GM19372 (cell line): ENCODE measurements around the gene MAPK8IP1.

Experiments used
- ATAC-seq: cut with Tn5 transposase; IDR thresholded peaks from one replicate; pipeline ENCODE4 v1.9.1; 2021; ENCODE audit warnings: mild to moderate bottlenecking, low read depth, moderate library complexity; ENCODE audit not compliant: unreplicated experiment

Gene MAPK8IP1

DNA sequence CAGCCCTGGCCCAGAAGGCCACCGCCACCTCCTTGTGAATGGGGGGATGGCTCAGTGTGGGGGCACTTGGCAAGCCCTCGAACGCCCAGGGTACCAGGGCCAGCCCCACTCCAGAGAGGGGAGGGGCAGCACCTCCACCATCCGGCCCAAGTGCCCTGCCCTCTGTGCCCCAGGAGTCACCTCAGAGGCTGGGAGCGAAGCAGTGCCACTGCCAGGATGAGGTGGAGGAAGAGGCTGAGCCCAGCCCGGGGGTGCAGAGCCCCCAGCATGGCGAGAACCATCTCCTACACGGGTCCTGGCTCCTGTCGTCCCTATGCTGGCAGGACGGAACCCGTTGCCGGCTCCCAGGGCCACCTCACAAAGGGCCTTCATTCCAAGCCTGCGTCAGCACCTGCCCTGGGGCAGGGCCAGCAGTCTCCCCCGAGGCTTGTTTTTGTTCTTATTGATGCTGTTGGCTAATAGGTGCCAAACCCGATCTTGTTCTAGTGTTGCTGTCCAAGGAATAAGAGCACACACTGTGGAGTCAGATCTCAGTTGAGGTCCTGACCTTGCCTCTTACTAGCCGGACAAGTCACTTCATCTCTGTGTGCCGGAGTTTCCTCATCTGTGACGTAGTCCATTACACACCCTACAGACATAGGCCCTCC is 21.6 kb downstream of the MAPK8IP1 start, which contains the start of gene FREY1:
Gene FREY1 (minus strand): TSS at position 307 of the 647 bp plus-strand sequence. CDS start 26 bp downstream, at position 281.
- ATAC-seq = no peak

DNA sequence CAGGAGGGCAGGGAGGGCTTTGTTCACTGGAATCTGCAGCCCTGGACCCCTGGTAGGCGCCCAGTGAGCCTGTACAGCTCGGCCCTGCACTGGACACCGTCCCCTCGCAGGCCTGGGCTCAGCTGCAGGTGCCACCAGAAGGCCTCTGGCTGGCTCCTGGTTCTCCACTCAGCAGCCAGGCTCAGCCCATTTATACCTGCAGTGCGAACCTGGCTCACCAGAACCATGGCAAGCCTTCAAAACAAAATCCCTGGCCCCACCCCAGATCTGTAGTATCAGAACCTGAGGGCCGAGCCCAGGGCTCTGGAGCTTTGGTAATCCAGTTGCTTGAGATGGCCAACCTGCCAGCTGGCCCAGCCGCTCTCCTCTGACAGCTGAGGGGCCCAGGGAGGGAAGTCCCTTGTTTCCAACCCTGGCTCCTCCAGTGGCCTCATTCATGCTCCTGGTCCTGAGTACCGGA is 22.5 kb downstream of the MAPK8IP1 start:
- no peak for ATAC-seq

DNA sequence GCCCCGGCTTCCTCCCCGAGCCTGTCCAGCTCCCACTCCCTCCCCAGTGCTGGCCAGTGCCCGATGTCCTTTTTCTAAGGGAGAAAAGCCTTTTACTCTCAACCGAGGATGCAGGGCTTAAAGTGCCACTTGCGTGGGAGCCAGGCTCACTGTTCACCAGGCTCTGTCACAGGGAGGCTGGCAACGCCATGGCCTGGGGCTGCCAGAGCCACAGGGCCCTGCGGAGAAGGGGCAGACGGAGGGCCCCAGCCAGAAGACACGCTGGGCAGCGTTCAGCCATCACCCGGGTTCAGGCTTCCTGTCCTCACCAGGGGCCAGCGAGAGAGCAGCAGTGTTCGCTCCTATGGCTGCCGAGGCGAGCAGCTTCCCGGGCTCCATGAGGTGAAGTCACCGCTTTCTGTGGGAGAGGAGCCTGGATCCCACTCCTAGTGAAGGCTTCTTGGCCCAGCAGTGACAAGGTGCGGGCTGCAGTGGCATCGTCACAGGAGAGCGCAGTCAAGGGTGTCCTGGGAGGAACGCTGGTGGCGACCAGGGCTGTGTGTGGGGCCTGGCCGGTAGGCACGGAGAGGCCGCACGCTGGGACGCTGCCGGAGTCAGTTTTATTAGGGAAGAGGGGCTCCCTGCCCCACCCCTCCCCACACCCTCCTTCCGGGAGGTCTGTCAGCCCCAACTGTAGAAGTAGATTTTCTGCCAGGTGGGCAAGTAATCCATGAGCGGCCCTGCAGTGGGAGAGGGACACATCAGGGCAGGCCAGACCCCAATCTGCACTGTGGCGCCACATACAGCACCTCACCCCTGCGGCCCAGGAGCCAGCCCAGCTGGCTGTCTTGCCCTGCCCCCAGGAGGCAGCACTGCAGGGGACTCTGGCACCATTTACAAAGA is 24.4 kb downstream of the MAPK8IP1 start:
- no peak for ATAC-seq

DNA sequence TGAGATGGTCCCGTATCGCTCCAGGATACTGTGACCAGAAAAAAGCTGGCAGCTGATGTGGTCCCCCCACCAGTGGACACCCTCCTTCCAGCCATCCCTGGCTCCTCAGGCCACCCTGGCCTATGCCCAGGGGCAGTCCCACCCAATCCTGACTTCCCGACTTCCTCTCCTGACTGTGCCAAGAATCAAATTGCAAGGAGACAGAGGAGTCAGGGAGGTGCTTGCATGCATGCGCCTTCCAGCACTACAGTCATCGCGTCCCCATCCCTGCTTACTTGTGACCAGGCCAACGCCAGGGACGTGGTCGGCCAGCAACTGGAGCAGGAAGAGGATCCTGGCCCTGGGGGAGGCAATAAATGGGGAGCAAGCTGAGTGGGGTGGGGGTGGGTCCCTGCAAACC is 25.2 kb downstream of the MAPK8IP1 start:
- ATAC-seq = no peak

DNA sequence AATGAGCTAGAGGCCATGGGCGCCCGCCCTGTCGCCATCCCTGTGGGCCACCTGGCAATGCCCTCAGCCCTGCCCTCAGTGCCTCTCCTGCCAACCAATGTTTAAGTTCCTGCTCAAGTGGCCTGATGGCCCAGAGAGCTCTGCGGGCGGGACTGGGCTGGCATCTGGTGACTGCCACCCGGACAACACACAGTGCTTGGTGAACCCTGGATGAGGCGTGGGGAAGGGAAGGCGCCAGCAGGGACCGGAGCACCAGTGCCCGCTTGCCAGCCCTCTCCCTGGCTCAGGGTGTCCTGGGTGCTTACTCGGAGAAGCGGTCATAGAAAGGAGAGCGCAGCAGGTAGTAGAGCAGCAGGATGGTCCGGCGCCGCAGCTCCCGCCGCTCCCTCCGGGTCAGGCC is 28.1 kb downstream of the MAPK8IP1 start:
- ATAC-seq = no peak

DNA sequence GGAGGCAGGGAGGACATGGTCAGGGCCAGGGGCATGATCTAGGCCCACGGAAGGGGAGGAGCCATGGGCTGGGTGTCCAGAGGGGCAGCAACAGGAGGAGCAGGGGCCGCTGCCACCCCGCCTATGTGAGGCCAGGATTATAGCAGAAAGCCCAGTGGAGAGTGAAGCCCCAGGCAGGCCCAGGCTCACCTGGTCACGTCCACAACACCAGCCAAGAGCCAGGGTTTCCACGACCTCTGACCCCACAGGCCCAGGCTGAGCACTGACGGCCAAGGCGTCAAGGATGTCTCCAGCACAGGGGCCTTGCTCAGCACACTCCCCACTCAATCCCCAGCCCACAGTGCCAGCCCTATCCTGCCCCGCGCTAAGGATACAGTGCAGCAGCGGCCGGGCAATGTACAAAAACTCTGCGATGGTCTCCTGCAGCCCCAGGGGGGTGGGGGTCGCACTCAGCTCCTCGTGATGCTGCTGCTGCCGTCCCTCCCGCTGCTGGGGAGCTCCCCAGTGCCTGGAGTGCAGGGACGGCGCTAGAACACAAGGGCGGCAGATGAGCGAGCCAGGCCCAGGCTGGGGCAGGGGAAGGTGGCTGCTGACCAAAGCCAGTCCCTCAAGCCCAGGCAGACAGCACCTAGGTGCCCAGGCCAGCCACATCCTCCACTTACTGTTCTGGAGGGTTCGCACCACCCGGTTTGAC is 28.6 kb downstream of the MAPK8IP1 start:
- ATAC-seq = no peak

DNA sequence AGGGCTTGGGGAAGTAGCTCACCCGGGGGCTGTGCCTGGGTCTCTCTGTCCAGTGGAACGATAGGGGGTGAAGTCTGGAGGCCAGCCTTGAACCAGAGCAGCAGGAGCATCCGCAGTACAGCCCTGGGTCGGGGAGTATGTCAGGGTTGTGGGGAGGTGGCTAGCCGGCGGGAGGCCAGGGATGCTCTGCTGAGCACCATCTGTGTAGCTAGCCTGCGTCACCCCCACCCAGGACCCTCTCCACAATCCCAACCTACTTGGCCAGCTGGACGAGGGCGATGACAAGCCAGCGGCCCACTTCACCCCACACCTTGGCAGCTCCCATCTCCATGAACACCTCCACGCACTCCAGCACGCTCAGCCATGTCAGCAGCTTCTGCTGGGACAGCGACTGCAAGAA is 30.0 kb downstream of the MAPK8IP1 start:
- ATAC-seq = no peak

DNA sequence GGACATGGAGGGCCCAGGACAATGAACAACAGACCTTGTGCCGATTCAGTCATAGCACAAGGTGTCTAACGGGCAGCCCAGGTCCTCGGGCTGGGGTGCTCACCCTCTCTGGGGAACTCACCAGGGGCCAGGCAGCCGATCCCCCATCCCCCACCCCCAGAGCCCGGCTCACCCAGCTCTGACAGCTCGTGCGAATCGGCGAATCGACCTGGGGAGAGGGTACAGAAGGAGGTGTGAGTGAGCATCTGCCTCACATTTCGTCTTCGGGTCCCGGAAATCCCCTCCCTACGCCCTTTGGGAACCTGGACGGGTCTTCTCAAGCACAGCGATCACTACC is 31.8 kb downstream of the MAPK8IP1 start:
- ATAC-seq = no peak

DNA sequence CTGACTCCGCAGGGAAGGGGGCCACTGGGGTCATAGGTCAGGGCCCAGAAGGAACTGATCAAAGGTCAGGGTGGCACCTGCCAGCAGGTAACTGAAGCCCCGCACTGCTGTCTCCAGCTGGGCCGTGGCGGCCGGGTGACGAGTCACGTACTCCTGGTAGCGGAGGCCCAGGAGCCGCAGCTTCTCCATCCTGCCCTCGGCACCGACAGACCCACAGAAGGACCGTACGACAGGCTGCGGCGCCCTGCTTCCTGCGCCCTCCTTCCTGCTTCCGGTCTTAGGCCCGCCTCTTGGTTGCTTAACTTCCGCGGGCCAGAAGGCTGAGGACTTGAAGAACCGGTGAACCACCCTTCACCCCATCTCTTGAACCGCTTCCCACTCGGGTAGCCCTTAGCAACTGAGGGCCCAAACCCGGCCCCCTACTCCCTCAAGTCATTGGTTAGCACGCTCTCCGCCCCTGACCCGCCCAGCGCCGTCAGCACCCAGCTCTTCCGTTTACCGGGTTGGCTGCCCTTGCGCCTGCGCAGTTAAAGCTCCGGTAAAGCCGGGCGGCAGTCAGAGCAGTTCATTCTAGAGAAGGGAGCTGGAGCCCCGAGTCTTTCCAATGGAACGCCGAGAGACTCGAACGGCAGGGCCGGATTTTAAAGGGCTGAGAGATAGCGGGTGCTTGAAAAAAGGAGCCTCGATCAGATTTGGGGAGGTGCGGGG is 32.3 kb downstream of the MAPK8IP1 start, which contains the start of gene PEX16:
Gene PEX16 (minus strand): TSS at position 255 of the 708 bp plus-strand sequence. CDS start 66 bp downstream, at position 189.
- peak; percentile 84 for ATAC-seq

DNA sequence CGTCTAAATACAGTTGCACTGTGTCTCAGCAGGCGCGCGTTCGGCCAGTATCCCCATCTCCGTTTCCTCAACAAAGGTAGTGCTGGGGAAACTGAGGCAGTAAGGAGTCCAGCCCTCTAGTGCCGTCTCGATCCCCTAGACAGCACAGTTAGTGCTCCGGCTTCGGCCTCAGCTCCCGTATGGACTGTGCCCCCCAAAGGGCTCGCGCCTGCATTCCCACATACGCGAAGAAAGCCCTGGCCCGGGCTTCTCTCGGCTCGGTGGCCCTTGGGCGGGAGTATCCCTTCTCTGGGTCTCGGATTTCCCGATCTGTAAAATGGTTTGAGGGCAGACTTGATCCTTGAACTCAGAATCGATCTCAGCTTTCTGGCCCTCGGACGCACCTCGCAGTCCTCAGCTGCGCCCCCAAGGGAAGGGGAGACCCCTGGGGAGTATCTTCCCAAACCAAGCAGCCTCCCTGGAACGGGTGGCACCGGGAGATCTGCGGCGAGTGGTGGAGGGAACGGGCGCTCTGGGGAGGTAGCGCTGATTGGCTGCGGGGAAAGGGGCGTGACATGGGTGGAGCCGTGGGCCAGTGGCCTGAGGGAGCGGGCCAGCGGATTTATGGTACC is 33.0 kb downstream of the MAPK8IP1 start:
- peak; percentile 44 for ATAC-seq

DNA sequence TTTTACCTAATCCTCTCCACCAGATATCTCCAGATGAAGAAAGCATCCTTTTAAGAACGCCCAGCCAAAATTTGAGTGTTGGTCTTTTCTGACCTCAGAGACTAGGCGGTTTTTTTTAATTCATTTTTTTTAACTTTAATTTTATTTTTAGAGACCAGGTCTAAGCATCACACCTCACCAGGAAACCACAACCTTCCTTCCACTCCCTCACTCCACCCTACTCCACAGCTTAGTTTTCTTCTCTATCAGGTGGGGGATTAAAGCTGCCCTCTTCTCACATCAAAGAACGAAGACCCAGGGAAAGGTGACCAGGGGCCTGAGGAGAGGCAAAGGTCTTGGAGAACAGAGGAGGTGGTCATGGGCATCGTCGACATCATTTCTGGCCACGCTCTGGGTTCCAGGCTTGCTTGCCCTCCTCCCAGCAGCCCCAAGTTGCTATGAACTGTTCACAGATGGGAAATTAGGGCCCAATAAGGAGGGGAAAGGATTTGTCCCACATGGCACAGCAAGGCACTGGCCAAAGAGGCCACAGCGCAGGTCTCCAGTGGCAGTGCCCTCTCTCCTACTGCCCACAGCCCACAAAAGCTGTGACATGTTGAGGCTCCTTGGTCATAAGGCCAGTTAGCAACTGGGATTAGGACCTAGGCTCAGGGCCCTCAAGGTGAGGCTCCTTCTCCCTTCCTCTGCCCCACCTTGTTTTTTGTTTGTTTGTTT is 33.7 kb downstream of the MAPK8IP1 start:
- ATAC-seq = no peak

DNA sequence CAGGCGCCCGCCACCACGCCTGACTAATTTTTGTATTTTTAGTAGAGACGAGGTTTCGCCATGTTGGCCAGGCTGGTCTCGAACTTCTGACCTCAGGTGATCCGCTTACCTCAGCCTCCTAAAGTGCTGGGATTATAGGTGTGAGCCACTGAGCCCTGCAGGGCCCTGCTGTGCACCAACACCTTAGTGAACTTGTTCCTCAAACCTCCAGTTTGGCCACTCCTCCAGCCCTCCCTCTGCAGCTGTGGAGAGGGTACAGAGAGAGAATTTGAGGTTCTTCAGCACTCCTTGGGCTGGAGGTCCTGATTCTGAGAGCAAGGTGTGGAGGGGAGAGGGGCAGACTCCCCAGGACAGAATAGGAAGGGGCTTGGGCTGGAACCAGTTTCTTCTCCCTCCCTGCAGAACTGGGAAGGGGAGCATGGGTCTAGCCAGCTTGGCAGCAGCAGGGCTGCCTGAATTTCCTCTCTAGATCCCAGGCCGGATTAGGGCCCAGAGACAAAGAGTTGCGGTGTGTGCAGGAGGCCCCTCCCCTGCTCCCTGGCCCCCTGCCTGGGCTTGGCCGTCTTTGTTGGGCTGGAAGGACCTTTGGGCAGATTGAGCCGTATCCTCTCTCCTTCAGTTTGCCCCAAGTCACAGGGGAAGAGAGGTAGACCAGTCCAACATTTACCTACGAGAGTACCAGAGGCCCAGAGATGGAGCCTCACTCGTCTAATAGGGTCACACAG is 34.5 kb downstream of the MAPK8IP1 start:
- ATAC-seq = no peak

DNA sequence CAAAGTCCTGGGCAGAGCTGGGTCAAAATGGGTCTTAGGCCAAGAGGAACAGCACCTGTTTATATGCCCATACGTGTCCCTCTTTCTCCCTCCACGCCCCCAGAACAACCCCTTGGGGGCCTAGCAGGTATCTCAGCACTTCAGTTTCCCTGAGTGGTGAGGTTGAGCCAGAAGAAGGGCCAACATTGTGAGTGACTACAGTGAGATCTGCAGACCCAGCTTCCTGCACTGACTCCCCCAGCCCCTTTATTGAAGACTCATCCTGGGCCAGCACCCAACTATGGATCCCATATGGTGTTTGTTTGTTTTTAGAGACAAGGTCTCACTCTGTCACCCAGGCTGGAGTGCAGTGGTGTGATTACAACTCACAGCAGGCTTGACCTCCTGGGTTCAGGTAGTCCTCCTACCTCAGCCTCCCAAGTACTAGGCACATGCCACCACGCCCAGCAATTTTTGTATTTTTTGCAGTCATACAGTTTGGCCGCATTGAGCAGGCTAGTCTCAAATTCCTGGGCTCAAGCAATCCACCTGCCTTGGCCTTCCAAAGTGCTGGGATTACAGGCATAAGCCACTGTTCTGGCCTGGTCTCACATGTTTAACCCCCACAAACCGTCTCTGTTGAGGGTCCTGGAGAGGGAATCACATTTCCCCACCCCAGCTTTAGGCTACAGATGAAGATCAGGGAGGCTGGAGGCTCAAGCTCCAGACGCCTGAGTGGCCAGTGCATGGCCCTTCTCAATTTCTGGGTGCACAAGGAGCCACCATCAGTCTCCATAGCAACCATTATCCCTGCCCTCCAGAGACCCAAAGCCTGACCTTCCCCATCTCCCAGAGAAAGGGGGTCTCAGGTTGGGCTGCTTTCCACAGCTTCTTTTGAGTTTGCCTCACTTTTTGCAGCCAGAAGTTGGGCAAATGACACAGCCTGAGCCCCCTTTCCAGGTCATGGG is 35.4 kb downstream of the MAPK8IP1 start:
- no peak for ATAC-seq

DNA sequence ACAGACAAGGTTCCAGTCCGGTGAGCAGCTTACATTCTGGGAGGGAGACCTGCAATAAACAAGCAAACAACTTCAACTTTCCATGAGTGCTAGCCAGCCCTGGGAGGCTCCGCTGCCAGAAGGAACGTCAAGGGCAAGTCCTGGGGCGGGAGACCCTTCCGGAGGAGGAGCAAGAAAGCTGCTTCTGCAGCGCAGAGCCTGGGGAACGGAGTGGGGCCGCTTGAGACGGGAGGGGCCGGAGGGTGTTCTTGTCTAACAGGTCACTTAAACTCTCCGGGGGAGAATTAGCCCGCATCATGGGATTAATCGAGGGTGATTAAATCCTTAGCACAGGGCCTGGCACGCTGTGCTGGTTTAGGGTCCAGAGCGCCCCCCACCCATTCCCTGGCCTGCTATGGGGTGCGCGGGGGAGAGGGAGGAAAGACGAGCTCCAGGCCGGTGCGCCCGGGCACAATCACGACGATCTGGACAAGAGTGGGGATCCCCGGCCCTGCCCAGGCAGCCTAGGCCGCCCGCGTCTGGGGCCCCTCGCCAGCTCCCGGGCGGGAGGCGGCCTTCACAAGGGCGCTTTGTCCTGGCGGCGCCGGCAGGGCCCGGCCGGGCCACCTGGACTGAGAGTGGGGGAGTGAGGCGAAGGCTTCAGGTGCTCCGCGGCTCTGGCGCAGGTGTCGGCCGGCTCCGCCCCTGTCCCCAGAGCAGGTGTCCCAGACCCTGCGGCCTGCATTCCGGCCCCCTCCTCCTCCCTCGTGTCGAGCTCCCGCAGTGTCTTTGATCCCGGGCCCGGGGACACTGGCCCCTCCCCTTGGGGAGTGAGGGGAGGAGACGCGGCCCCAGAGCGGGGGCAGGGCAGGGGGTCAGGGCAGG is 36.3 kb downstream of the MAPK8IP1 start:
- ATAC-seq = no peak

DNA sequence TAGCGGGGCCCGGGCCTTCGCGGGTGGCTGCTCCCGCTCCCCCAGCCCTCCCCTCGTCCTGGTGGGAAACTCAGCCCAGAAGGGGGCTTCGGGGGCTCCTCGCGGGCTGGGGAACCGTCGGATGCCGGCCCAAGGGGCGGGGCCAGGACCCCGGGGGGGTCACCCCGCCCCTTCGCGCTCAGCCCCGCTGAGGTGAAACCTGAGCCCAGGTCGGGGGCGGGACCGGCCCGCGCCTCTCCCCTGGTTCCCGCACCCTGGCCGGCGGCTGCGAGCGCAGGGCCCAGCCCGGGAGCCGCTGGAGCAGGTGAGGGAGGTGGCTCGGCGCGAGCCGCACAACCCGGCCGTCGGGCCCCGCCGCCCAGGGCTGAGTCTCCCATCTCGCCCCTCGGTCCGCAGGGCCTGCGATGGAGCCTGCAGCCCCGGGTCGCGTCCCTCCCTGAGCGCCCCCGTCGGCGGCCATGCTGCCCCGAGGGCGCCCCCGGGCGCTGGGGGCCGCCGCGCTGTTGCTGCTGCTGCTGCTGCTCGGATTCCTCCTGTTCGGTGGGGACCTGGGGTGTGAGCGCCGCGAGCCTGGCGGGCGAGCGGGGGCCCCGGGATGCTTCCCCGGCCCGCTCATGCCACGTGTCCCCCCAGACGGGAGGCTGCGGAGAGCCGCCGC is 37.1 kb downstream of the MAPK8IP1 start, which contains the start of gene LARGE2:
Gene LARGE2 (plus strand): TSS at position 232 of the 658 bp plus-strand sequence. CDS start 227 bp downstream, at position 459.
- ATAC-seq = no peak
